Endothelial cell (in vitro differentiated cells): ENCODE results near the gene DIS3L2. TPM values are rescaled to one million over a fixed set of nuclear protein-coding genes. Genes with fewer than 3 reads are reported as not detected.

Source experiments
- DNase-seq: peaks from one replicate; pipeline ENCODE4 v3.0.0; 2021; ENCODE audit warnings: low spot score
- H3K27ac Mint-ChIP-seq: one replicate; pipeline ENCODE4 v1.8.0; 2021; ENCODE audit warnings: mixed read lengths, inconsistent platforms; ENCODE audit not compliant: unreplicated experiment
- H3K27me3 Mint-ChIP-seq: one replicate; pipeline ENCODE4 v1.8.0; 2021; ENCODE audit warnings: mild to moderate bottlenecking, moderate library complexity, mixed read lengths, inconsistent platforms; ENCODE audit not compliant: unreplicated experiment
- H3K36me3 Mint-ChIP-seq: one replicate; pipeline ENCODE4 v1.8.0; 2021; ENCODE audit warnings: mild to moderate bottlenecking, low read depth, mixed read lengths, inconsistent platforms; ENCODE audit not compliant: unreplicated experiment
- H3K4me1 Mint-ChIP-seq: one replicate; pipeline ENCODE4 v1.8.0; 2021; ENCODE audit warnings: mild to moderate bottlenecking, mixed read lengths, inconsistent platforms; ENCODE audit not compliant: unreplicated experiment
- H3K4me3 Mint-ChIP-seq: one replicate; pipeline ENCODE4 v1.8.0; 2021; ENCODE audit warnings: mild to moderate bottlenecking, mixed read lengths, inconsistent platforms; ENCODE audit not compliant: unreplicated experiment
- H3K9me3 Mint-ChIP-seq: one replicate; pipeline ENCODE4 v1.8.0; 2021; ENCODE audit warnings: mixed read lengths, inconsistent platforms; ENCODE audit not compliant: unreplicated experiment
- total RNA-seq: library from RNA; stranded (reverse); fragmentation: NEBNext Ultra II Directional; extraction: Animal tissue kit (Norgen Biotek cat#: 25700); gene quantifications from one replicate; pipeline ENCODE4 v1.2.1, GENCODE V29; 2021; ENCODE audit not compliant: unreplicated experiment
- TF ChIP-seq, protein P1 (sequence below): fragments of 200-600 bp; sonication (generic); IDR thresholded peaks from one replicate; pipeline ENCODE4 v1.5.0; 2021; ENCODE audit warnings: antibody characterized with exemption; ENCODE audit not compliant: unreplicated experiment

The DIS3L2 gene
- total RNA-seq, 1 donor from 2014 or later: 42.1 TPM

- Mint-ChIP-seq H3K27me3 (peaks cover 1% of the 10 kb centered on the region), H3K36me3 (no peaks in the 10 kb centered on the region), H3K9me3 (no peaks in the 10 kb centered on the region), H3K27ac (no peak overlapping the region), H3K4me1 (peaks cover 31% of the 10 kb centered on the region), H3K4me3 (no peak overlapping the region)
- TF ChIP-seq, protein P1, sequence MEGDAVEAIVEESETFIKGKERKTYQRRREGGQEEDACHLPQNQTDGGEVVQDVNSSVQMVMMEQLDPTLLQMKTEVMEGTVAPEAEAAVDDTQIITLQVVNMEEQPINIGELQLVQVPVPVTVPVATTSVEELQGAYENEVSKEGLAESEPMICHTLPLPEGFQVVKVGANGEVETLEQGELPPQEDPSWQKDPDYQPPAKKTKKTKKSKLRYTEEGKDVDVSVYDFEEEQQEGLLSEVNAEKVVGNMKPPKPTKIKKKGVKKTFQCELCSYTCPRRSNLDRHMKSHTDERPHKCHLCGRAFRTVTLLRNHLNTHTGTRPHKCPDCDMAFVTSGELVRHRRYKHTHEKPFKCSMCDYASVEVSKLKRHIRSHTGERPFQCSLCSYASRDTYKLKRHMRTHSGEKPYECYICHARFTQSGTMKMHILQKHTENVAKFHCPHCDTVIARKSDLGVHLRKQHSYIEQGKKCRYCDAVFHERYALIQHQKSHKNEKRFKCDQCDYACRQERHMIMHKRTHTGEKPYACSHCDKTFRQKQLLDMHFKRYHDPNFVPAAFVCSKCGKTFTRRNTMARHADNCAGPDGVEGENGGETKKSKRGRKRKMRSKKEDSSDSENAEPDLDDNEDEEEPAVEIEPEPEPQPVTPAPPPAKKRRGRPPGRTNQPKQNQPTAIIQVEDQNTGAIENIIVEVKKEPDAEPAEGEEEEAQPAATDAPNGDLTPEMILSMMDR: no peak
- no peak for DNase-seq
Measured at GRCh38 chr2:232141591-232141990, 180.1 kb downstream of the DIS3L2 start.

- Mint-ChIP-seq H3K27me3 (peaks cover 1% of the 10 kb centered on the region), H3K36me3 (no peaks in the 10 kb centered on the region), H3K4me3 (no peak overlapping the region), H3K4me1 (peaks cover 28% of the 10 kb centered on the region), H3K9me3 (no peaks in the 10 kb centered on the region), H3K27ac (no peak overlapping the region)
- TF ChIP-seq, protein P1: peak; percentile 77
- peak; percentile 40 for DNase-seq
Measured at GRCh38 chr2:232142049-232142448, 180.5 kb downstream of the DIS3L2 start.

GRCh38 chr2:232142502-232142901, 181.0 kb downstream of the DIS3L2 start:
- DNase-seq: no peak

GRCh38 chr2:232146294-232146693, 184.8 kb downstream of the DIS3L2 start:
- TF ChIP-seq, protein P1: no peak
- Mint-ChIP-seq H3K4me3 (no peak overlapping the region), H3K9me3 (no peaks in the 10 kb centered on the region), H3K4me1 (peaks cover 4% of the 10 kb centered on the region), H3K27me3 (peaks cover under 1% of the 10 kb centered on the region), H3K36me3 (no peaks in the 10 kb centered on the region), H3K27ac (no peak overlapping the region)
- DNase-seq: no peak

More at GRCh38 chr2:232142502-232142901, 181.0 kb downstream of the DIS3L2 start:
- TF ChIP-seq, protein P1: no peak
- Mint-ChIP-seq H3K9me3 (no peaks in the 10 kb centered on the region), H3K4me1 (peaks cover 25% of the 10 kb centered on the region), H3K27ac (no peak overlapping the region), H3K36me3 (no peaks in the 10 kb centered on the region), H3K27me3 (peaks cover 1% of the 10 kb centered on the region), H3K4me3 (no peak overlapping the region)

DNA sequence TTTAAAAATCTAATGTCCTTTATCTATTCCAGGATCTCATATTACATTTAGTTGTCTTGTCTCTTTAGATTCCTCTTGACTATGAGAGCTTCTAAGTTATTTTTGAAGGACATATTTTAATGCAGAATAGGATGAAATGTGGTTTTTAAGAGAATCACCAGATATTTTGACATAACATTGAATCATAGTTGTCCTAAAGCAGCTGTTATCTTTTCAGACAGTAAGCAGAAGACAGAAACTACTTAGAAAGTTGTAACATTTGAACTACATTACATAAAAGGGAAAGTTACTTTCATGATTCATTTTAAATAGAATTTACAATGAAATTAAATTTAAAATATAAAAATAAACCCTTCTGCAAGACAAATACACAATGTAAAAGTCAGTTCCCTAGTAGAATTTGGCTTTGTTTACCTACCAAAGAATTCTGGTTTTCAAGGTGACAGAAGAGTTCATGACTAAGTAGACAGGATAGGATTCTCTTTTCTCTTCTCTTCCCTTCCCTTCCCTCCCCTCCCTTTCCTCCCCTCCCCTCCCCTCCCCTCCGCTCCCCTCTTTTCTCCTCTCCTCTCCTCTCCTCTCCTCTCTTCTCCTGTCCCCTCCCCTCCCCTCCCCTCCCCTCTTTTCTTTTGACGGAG, 186.0 kb downstream of the DIS3L2 start:
- TF ChIP-seq, protein P1: no peak
- DNase-seq: no peak
- Mint-ChIP-seq H3K9me3 (no peaks in the 10 kb centered on the region), H3K27me3 (no peaks in the 10 kb centered on the region), H3K36me3 (no peaks in the 10 kb centered on the region), H3K4me1 (no peaks in the 10 kb centered on the region), H3K4me3 (no peak overlapping the region), H3K27ac (no peak overlapping the region)
